HEK293 (cell line): ENCODE measurements around the gene SLC36A3.

Experiments
- CTCF ChIA-PET: fragments of 350-600 bp; formaldehyde crosslinking; extraction: SDS; loops from one replicate; lab custom pipeline; 2021; ENCODE audit warnings: antibody characterized with exemption; lab: Yijun Ruan, JAX
- POLR2A ChIA-PET: fragments of 300-600 bp; formaldehyde crosslinking; extraction: SDS; loops from one replicate; lab custom pipeline; 2020; ENCODE audit warnings: antibody characterized with exemption, inconsistent platforms; lab: Yijun Ruan, JAX
- H3K27ac ChIP-seq: fragments of 200-500 bp; sonication (Bioruptor generic); 2 replicates; pipeline ENCODE4 v1.5.1; 2014; ENCODE audit warnings: low read depth, low read length, control low read depth, inconsistent platforms; ENCODE audit errors: extremely low read depth
- H3K36me3 ChIP-seq, 2 experiments: fragments of 200-500 bp in 1 of 2; sonication (Bioruptor generic) in 1 of 2; 1 replicate in 1 of 2; 2 replicates in 1 of 2; pipeline ENCODE4 v1.5.1; 2014 to 2017; ENCODE audit warnings: inconsistent platforms in 2 of 2, low read length in 2 of 2; ENCODE audit not compliant: control insufficient read depth in 2 of 2, insufficient read depth in 1 of 2
- H3K4me1 ChIP-seq: fragments of 200-500 bp; sonication (Bioruptor generic); 2 replicates; pipeline ENCODE4 v1.5.1; 2014; ENCODE audit warnings: mild to moderate bottlenecking, low read length, inconsistent platforms; ENCODE audit not compliant: control insufficient read depth, insufficient read depth
- H3K4me3 ChIP-seq: 2 replicates; pipeline ENCODE4 v1.5.1; 2011; ENCODE audit warnings: low read depth, mild to moderate bottlenecking, control low read depth, low read length, moderate library complexity
- H3K9me3 ChIP-seq: fragments of 200-500 bp; sonication (Bioruptor generic); 2 replicates; pipeline ENCODE4 v1.5.1; 2014; ENCODE audit warnings: low read depth, low read length, inconsistent platforms; ENCODE audit not compliant: control insufficient read depth, insufficient read depth
- CTCF ChIP-seq: fragments of 450-650 bp; formaldehyde crosslinking; IDR thresholded peaks from 2 replicates; pipeline ENCODE4 v1.5.1; 2016; ENCODE audit warnings: missing biosample characterization, missing genetic modification characterization
- FEZF1 ChIP-seq: fragments of 450-650 bp; formaldehyde crosslinking; IDR thresholded peaks from 2 replicates; pipeline ENCODE4 v1.5.1; 2016; ENCODE audit warnings: missing biosample characterization, missing genetic modification characterization
- PRDM4 ChIP-seq: fragments of 450-650 bp; formaldehyde crosslinking; IDR thresholded peaks from 2 replicates; pipeline ENCODE4 v1.5.1; 2017; ENCODE audit warnings: missing biosample characterization, missing genetic modification characterization
- SCRT1 ChIP-seq: fragments of 450-650 bp; formaldehyde crosslinking; IDR thresholded peaks from 2 replicates; pipeline ENCODE4 v1.5.1; 2016; ENCODE audit warnings: missing biosample characterization, missing genetic modification characterization, borderline replicate concordance
- ZBTB17 ChIP-seq: fragments of 450-650 bp; formaldehyde crosslinking; IDR thresholded peaks from 2 replicates; pipeline ENCODE4 v1.5.1; 2016; ENCODE audit warnings: missing biosample characterization, missing genetic modification characterization
- ZBTB8A ChIP-seq: fragments of 450-650 bp; formaldehyde crosslinking; IDR thresholded peaks from 2 replicates; pipeline ENCODE4 v1.5.1; 2016; ENCODE audit warnings: missing biosample characterization, missing genetic modification characterization
- ZFP3 ChIP-seq: fragments of 450-650 bp; formaldehyde crosslinking; IDR thresholded peaks from 2 replicates; pipeline ENCODE4 v1.5.1; 2016; ENCODE audit warnings: low read depth, missing biosample characterization, missing genetic modification characterization
- ZNF10 ChIP-seq: fragments of 450-650 bp; formaldehyde crosslinking; IDR thresholded peaks from 2 replicates; pipeline ENCODE4 v1.5.1; 2017; ENCODE audit warnings: missing biosample characterization, missing genetic modification characterization
- ZNF138 ChIP-seq: fragments of 450-650 bp; formaldehyde crosslinking; IDR thresholded peaks from 2 replicates; pipeline ENCODE4 v1.5.1; 2016; ENCODE audit warnings: missing biosample characterization, missing genetic modification characterization, borderline replicate concordance
- ZNF324 ChIP-seq: fragments of 450-650 bp; formaldehyde crosslinking; IDR thresholded peaks from 2 replicates; pipeline ENCODE4 v1.5.1; 2016; ENCODE audit warnings: missing biosample characterization, missing genetic modification characterization
- ZNF341 ChIP-seq: fragments of 450-650 bp; formaldehyde crosslinking; IDR thresholded peaks from 2 replicates; pipeline ENCODE4; 2016; ENCODE audit warnings: low read depth, missing biosample characterization, missing genetic modification characterization
- ZNF350 ChIP-seq: fragments of 450-650 bp; formaldehyde crosslinking; IDR thresholded peaks from 2 replicates; pipeline ENCODE4 v1.5.0; 2017; ENCODE audit warnings: missing biosample characterization, mild to moderate bottlenecking, missing genetic modification characterization
- ZNF404 ChIP-seq: fragments of 450-650 bp; formaldehyde crosslinking; IDR thresholded peaks from 2 replicates; pipeline ENCODE4 v1.5.1; 2017; ENCODE audit warnings: missing biosample characterization, missing genetic modification characterization
- ZNF654 ChIP-seq: fragments of 450-650 bp; formaldehyde crosslinking; IDR thresholded peaks from 2 replicates; pipeline ENCODE4 v1.5.1; 2016; ENCODE audit warnings: low read depth, missing biosample characterization, missing genetic modification characterization
- ZNF776 ChIP-seq: fragments of 450-650 bp; formaldehyde crosslinking; IDR thresholded peaks from 2 replicates; pipeline ENCODE4 v1.5.0; 2017; ENCODE audit warnings: missing biosample characterization, missing genetic modification characterization, borderline replicate concordance
- ZNF792 ChIP-seq: fragments of 450-650 bp; formaldehyde crosslinking; IDR thresholded peaks from 2 replicates; pipeline ENCODE4 v1.5.1; 2016; ENCODE audit warnings: missing biosample characterization, missing genetic modification characterization
- ZNF837 ChIP-seq: fragments of 450-650 bp; formaldehyde crosslinking; IDR thresholded peaks from 2 replicates; pipeline ENCODE4 v1.5.1; 2016; ENCODE audit warnings: missing biosample characterization, missing genetic modification characterization

Gene SLC36A3

GRCh38 chr5:151318850-151319732 lies 15.5 kb upstream of the SLC36A3 start:
- CTCF ChIA-PET, result interaction anchor here (1.2 to 2.2 kb wide), 4 partner anchors 65 to 333 kb away, joined by 3 to 14 read pairs (median 6); no protein-coding TSS in a partner anchor
- POLR2A ChIA-PET, result no interaction called here
- no peak overlapping the region for H3K4me3 ChIP-seq
- TF ChIP-seq ZFP3 (no peak), PRDM4 (tag by site-specific recombination) (no peak), CTCF (tag by site-specific recombination) (peak; percentile 40; the same call in 1 of the 2 replicates), ZNF10 (0 out of 2 replicates have a peak, but pooled peaks have one; percentile 57), ZBTB17 (tag by site-specific recombination) (0 out of 2 replicates have a peak, but pooled peaks have one; percentile 13)
- no peak overlapping the region for H3K27ac ChIP-seq
- no peaks in the 10 kb centered on the region for H3K4me1 ChIP-seq
- no peaks in the 10 kb centered on the region for H3K9me3 ChIP-seq
- H3K36me3 ChIP-seq, result no peaks in the 10 kb centered on the region

GRCh38 chr5:151317871-151318270 lies 14.3 kb upstream of the SLC36A3 start:
- Histone ChIP-seq H3K4me1 (0 out of 2 replicates have a peak, but pooled peaks cover 6% of the 10 kb centered on the region), H3K27ac (no peak overlapping the region), H3K4me3 (no peak overlapping the region), H3K36me3 (no peaks in the 10 kb centered on the region), H3K9me3 (no peaks in the 10 kb centered on the region)
- ChIA-PET POLR2A (no interaction called here), CTCF (interaction anchor here (0.6 to 2.2 kb wide), 8 partner anchors 36 to 508 kb away, joined by 3 to 14 read pairs (median 3); no protein-coding TSS in a partner anchor)
- TF ChIP-seq ZNF324 (tag by site-specific recombination) (no peak), ZBTB8A (tag by site-specific recombination) (no peak), ZNF341 (no peak), ZNF350 (tag by site-specific recombination) (no peak), FEZF1 (tag by site-specific recombination) (no peak), SCRT1 (no peak), ZNF138 (no peak), ZNF792 (tag by site-specific recombination) (no peak), ZNF837 (tag by site-specific recombination) (no peak), ZNF404 (tag by site-specific recombination) (no peak)

- no peaks in the 10 kb centered on the region for H3K9me3 ChIP-seq
- H3K4me3 ChIP-seq, result no peak overlapping the region
- TF ChIP-seq CTCF (tag by site-specific recombination), result peak; percentile 56
- TF ChIP-seq ZBTB17 (tag by site-specific recombination), result no peak
- TF ChIP-seq ZNF776 (tag by site-specific recombination), result no peak
- TF ChIP-seq ZNF654 (tag by site-specific recombination), result peak; percentile 60
- TF ChIP-seq, all 188 proteins: peak for 2
- Histone ChIP-seq H3K27ac (no peak overlapping the region), H3K4me1 (0 out of 2 replicates have a peak, but pooled peaks cover 6% of the 10 kb centered on the region), H3K36me3 (no peaks in the 10 kb centered on the region)
- ChIA-PET POLR2A (interaction anchor here (1.0 kb wide), 1 partner anchor 92 kb away, joined by 3 read pairs; the partner anchor contains the start of gene CCDC69), CTCF (interaction anchor here (0.6 to 1.5 kb wide), 31 partner anchors 8 to 923 kb away, joined by 3 to 11 read pairs (median 3); no protein-coding TSS in a partner anchor)
Measured at GRCh38 chr5:151315998-151316597, 12.5 kb upstream of the SLC36A3 start.
